Epidermal melanocyte (primary cell): ENCODE data around the gene SMIM12.

Experiments used
- DNase-seq: peaks from one replicate; pipeline ENCODE4 v3.0.0; 2011; ENCODE audit warnings: low spot score; ENCODE audit not compliant: insufficient read length

The SMIM12 gene

GRCh38 chr1:34874296-34874952 is 14.9 kb upstream of the SMIM12 start:
- DNase-seq = no peak

- DNase-seq = no peak
Observed at GRCh38 chr1:34872133-34872503, 12.6 kb upstream of the SMIM12 start.

- DNase-seq = no peak
Observed at GRCh38 chr1:34871443-34872132, 12.0 kb upstream of the SMIM12 start.

- DNase-seq = no peak
Observed at GRCh38 chr1:34870395-34870794, 10.8 kb upstream of the SMIM12 start.

- no peak for DNase-seq
Observed at GRCh38 chr1:34869760-34870159, 10.2 kb upstream of the SMIM12 start.

DNA sequence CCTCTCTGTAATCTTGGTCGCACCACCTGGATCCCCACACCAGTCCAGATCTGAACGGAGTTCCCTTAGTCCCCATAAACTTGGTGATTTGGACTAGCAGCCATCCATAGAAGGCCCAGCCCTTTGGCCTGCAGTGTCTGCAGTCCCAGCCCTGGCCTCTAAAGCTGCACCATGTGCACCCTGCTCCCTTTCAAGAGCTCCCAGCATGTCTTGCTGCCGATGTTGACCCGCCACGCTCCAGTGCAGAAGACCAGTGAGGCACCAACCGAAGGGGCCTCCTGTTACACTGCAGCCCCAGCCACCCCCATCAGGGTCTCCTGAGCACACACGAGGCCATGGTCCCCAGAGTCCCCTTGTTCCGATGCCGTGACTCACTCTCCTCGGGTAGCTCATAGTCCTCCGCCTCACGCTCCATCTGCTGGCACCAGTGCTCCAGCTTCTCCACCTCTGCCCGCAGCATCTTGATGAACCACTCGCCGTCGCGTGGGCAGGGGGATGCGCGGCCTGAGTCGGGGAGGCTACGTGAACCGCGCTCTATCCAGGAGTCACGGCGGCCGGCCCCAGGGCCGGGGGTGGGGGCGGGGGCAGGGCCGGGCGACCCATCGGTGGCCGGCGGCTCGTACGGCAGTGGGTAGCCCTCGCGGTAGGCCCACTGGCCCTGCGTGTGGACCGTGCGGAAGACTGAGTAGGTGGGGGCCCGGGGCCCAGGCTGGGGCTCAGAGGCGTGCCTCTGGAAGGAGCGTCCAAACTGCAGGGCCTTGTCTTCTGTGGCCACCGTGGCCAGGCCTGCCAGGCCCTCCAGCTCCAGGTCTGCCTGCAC is 8.9 kb upstream of the SMIM12 start:
- no peak for DNase-seq

- DNase-seq = no peak
Observed at GRCh38 chr1:34867415-34867814, 7.9 kb upstream of the SMIM12 start.

GRCh38 chr1:34866762-34867109 is 7.2 kb upstream of the SMIM12 start:
- no peak for DNase-seq

DNA sequence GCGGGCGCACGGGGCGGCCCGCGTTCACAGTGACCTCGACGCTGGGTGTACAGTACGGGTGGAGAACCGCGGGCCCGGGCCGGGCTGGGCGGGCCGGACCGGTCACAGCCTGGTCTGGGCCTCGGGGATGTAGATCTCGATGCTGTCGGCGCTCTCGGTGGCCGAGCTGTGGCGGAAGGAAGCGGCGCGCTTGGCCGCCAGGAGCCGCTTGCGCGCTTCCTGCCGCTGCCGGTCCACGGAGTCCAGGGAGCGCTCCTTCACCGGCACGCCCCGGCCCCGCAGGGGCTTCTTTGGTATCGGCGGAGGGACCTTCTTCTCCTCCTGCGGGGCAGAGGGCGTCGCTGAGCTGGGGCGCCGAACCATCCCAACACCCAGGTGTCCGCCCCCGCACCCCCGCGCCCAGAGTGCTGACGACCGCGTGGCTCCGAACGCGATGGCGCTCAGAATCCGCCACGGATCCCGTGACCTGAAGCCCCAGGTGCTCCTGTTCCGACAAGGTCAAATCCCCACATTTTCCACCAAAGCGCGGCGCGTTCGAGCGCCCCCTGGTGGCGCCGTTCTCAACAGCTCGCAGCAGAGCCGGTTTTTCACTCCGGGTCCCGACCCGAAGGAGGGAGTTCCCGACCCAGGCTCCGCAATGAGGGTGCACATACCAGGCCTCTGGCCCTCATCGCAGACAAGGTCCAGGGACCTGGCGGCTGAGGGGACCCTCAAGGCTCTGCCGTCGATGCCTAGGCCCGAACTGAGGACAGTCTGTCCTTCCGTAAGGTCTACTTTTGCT is 6.6 kb upstream of the SMIM12 start:
- DNase-seq = peak; percentile 75

GRCh38 chr1:34865573-34865972 is 6.0 kb upstream of the SMIM12 start:
- no peak for DNase-seq

DNA sequence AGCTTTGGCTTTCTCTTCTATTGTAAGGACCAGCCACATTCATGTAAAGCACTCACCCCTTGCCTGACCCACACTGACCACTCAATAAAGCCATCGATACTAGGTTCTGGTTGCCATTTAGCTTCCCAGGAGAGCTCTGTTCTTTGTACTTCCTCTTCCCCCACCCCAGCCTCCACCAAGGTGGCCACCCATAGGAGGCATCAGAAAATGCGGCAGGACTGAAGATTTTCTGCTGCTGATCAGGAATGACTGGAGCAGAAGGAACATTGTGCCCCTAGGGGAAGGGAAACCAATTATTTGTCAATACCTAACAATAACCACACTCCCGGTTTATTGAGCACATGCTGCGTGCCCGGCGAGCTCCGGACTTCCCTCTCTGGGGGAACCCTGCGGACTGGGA is 5.2 kb upstream of the SMIM12 start:
- DNase-seq = no peak

- no peak for DNase-seq
Observed at GRCh38 chr1:34863501-34863900, 4.0 kb upstream of the SMIM12 start.

DNA sequence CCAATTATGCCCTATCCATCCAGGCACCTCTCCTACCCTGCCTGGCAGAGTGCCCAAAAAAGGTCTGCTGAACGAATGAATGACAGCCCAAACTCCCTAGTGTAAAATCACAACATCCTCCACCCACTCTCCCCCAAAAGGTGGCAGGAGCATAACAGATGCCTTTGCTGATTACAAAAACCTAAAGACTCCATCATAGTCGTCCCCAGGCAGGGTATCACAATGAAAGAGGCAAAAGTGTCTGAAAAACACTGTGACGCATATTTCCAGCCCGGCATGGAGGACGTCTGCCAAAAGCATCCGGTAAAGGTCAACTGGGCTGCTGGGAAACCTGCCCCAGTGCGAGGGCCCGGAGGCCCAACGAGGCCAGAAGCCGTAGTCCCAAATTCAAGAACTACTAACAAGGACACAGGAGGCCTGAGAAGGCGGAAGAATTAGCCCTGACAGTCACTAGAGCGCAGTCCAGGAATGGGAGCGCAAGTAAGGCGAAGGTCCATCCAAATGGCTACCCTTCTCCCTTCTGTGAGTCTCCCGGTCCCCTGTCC is 576 bp downstream of the SMIM12 start:
- DNase-seq = no peak

DNA sequence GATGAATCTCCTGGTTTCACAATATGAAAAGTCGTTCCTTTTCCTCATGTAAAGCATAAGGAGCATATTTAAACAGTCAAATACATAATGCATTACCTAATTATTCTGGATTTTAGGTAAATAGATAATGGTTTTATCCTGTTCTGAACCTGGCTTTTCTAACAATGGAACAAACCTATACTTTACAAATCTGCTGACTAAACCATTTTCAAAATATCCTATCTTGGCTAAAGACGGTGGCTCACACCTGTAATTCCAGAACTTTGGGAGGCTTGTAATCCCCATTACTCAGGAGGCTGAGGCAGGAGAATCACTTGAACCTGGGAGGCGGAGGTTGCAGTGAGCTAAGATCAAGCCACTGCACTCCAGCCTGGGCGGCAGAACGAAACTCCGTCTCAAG is 2.9 kb downstream of the SMIM12 start:
- DNase-seq = no peak

GRCh38 chr1:34852677-34853217 is 6.8 kb downstream of the SMIM12 start:
- peak; percentile 89 for DNase-seq

- no peak for DNase-seq
Observed at GRCh38 chr1:34851431-34852105, 8.0 kb downstream of the SMIM12 start.

DNA sequence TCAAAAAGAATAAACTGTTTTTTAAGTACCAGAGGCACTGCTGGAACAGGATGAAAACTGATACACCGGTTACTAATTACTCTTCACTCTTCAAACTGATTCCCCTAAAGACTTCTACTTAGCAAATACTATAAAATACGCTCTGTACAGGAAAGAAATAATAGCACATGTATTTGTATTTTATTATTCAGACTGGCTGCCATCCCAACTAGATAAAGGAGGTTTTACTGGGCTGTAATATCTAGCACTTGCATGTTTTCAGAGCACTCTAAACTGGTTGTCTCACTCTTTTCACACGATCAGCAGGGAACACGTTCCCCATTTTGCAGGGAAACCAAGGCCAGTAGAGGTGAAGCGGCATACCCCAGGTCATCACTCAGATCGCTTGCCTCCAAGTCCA is 9.2 kb downstream of the SMIM12 start:
- DNase-seq = no peak

DNA sequence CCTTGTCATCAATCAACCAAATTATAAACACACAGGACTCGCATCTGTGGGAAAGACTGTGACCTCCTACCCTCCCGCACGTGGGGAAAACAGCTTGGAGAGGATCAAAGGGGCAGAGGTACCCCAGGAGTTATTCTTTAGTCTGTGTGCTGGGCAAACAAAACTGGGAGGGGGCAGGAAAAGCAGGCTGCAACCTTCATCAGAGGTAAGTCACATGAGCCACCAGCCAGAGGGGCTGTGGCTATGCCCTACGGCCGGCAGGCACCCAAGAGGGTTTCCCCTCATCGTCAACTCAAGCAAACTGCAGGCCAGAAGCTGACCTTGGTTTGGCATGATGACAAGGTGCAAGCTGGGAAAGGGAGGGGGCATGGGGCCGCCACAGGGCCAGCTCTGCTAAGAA is 12.5 kb downstream of the SMIM12 start:
- DNase-seq = no peak

GRCh38 chr1:34846265-34846664 is 13.3 kb downstream of the SMIM12 start:
- DNase-seq = no peak

GRCh38 chr1:34845131-34845901 is 14.2 kb downstream of the SMIM12 start:
- DNase-seq = no peak
